Ectodermal cell (in vitro differentiated cells): ENCODE measurements around the gene SYK.

Experiments
- H3K27ac ChIP-seq: 2 replicates; pipeline ENCODE4 v1.7.0; 2013; ENCODE audit warnings: mild to moderate bottlenecking, low read depth, low read length; ENCODE audit not compliant: insufficient read depth, poor library complexity, severe bottlenecking
- H3K27me3 ChIP-seq: 2 replicates; pipeline ENCODE4 v1.7.0; 2013; ENCODE audit warnings: mild to moderate bottlenecking, low read length; ENCODE audit not compliant: insufficient read depth, control insufficient read depth, poor library complexity, severe bottlenecking
- H3K36me3 ChIP-seq: one replicate; pipeline ENCODE4 v1.7.0; 2013; ENCODE audit warnings: low read length; ENCODE audit not compliant: control insufficient read depth, insufficient read depth
- H3K4me1 ChIP-seq: one replicate; pipeline ENCODE4 v1.7.0; 2013; ENCODE audit warnings: low read length; ENCODE audit not compliant: control insufficient read depth, insufficient read depth
- H3K4me3 ChIP-seq: 2 replicates; pipeline ENCODE4 v1.7.0; 2013; ENCODE audit warnings: low read depth, low read length, control low read depth; ENCODE audit not compliant: insufficient read depth
- H3K9me3 ChIP-seq: 2 replicates; pipeline ENCODE4 v1.7.0; 2013; ENCODE audit warnings: mild to moderate bottlenecking, low read length, moderate library complexity; ENCODE audit not compliant: control insufficient read depth
- WGBS, 2 experiments: methylation state at CpG; one replicate each; pipeline ENCODE4 v1.1.7; 2013; ENCODE audit warnings: missing lambda C conversion rate in 2 of 2; 5-methylcytosine and 5-hydroxymethylcytosine counted together

The SYK gene

GRCh38 chr9:90844326-90844725 lies 42.7 kb downstream of the SYK start:
- H3K27ac ChIP-seq = no peak overlapping the region
- no peaks in the 10 kb centered on the region for H3K4me1 ChIP-seq
- H3K9me3 ChIP-seq = no peaks in the 10 kb centered on the region
- no peak overlapping the region for H3K4me3 ChIP-seq
- H3K36me3 ChIP-seq = no peaks in the 10 kb centered on the region
- no peaks in the 10 kb centered on the region for H3K27me3 ChIP-seq

- no peak overlapping the region for H3K4me3 ChIP-seq
- no peak overlapping the region for H3K27ac ChIP-seq
- no peaks in the 10 kb centered on the region for H3K27me3 ChIP-seq
- H3K4me1 ChIP-seq = no peaks in the 10 kb centered on the region
- no peaks in the 10 kb centered on the region for H3K36me3 ChIP-seq
- H3K9me3 ChIP-seq = no peaks in the 10 kb centered on the region
- WGBS, 2 experiments = 93 to 94% methylated on average over 6 of the region's 6 CpGs
These were observed 45.3 kb downstream of the SYK start for GRCh38 chr9:90846770-90847419.

- H3K27me3 ChIP-seq = no peaks in the 10 kb centered on the region
- H3K9me3 ChIP-seq = no peaks in the 10 kb centered on the region
- H3K27ac ChIP-seq = no peak overlapping the region
- WGBS, 2 experiments = 92 to 95% methylated on average over 5 of the region's 5 CpGs
- H3K4me1 ChIP-seq = no peaks in the 10 kb centered on the region
- H3K4me3 ChIP-seq = no peak overlapping the region
- H3K36me3 ChIP-seq = no peaks in the 10 kb centered on the region
These were observed 46.4 kb downstream of the SYK start for GRCh38 chr9:90847971-90848370.

- H3K4me1 ChIP-seq = no peaks in the 10 kb centered on the region
- H3K9me3 ChIP-seq = no peaks in the 10 kb centered on the region
- no peaks in the 10 kb centered on the region for H3K36me3 ChIP-seq
- whole genome bisulfite sequencing, 2 experiments = 94 to 97% methylated on average over 8 of the region's 8 CpGs
- H3K4me3 ChIP-seq = no peak overlapping the region
- no peak overlapping the region for H3K27ac ChIP-seq
- H3K27me3 ChIP-seq = no peaks in the 10 kb centered on the region
These were observed 47.2 kb downstream of the SYK start for GRCh38 chr9:90848866-90849265.

- Histone ChIP-seq H3K27ac (no peak overlapping the region), H3K27me3 (no peaks in the 10 kb centered on the region), H3K4me1 (no peaks in the 10 kb centered on the region), H3K9me3 (no peaks in the 10 kb centered on the region), H3K36me3 (no peaks in the 10 kb centered on the region), H3K4me3 (no peak overlapping the region)
- 73 to 80% methylated on average over 4 of the region's 5 CpGs for WGBS, 2 experiments
These were observed 49.8 kb downstream of the SYK start for GRCh38 chr9:90851444-90851843.

GRCh38 chr9:90853945-90854344 lies 52.3 kb downstream of the SYK start:
- Histone ChIP-seq H3K27me3 (no peaks in the 10 kb centered on the region), H3K9me3 (no peaks in the 10 kb centered on the region), H3K36me3 (no peaks in the 10 kb centered on the region), H3K4me3 (no peak overlapping the region), H3K4me1 (no peaks in the 10 kb centered on the region), H3K27ac (no peak overlapping the region)
- 94 to 96% methylated on average over 10 of the region's 10 CpGs for WGBS, 2 experiments

GRCh38 chr9:90854637-90855175 lies 53.1 kb downstream of the SYK start:
- no peak overlapping the region for H3K4me3 ChIP-seq
- no peaks in the 10 kb centered on the region for H3K9me3 ChIP-seq
- no peaks in the 10 kb centered on the region for H3K27me3 ChIP-seq
- H3K4me1 ChIP-seq = no peaks in the 10 kb centered on the region
- 89 to 92% methylated on average over 8 of the region's 8 CpGs for WGBS, 2 experiments
- no peak overlapping the region for H3K27ac ChIP-seq
- H3K36me3 ChIP-seq = no peaks in the 10 kb centered on the region

GRCh38 chr9:90855208-90855902 lies 53.7 kb downstream of the SYK start:
- Histone ChIP-seq H3K4me3 (no peak overlapping the region), H3K4me1 (no peaks in the 10 kb centered on the region), H3K9me3 (no peaks in the 10 kb centered on the region), H3K27ac (no peak overlapping the region), H3K36me3 (no peaks in the 10 kb centered on the region), H3K27me3 (no peaks in the 10 kb centered on the region)
- 92% methylated on average over 5 of the region's 5 CpGs for WGBS, 2 experiments

GRCh38 chr9:90857091-90857490 lies 55.5 kb downstream of the SYK start:
- Histone ChIP-seq H3K27me3 (no peaks in the 10 kb centered on the region), H3K36me3 (no peaks in the 10 kb centered on the region), H3K4me1 (no peaks in the 10 kb centered on the region), H3K4me3 (no peak overlapping the region), H3K9me3 (no peaks in the 10 kb centered on the region), H3K27ac (no peak overlapping the region)
- WGBS, 2 experiments = 96 to 97% methylated on average over 6 of the region's 6 CpGs

- no peak overlapping the region for H3K4me3 ChIP-seq
- H3K4me1 ChIP-seq = no peaks in the 10 kb centered on the region
- no peaks in the 10 kb centered on the region for H3K36me3 ChIP-seq
- H3K27me3 ChIP-seq = no peaks in the 10 kb centered on the region
- no peak overlapping the region for H3K27ac ChIP-seq
- no peaks in the 10 kb centered on the region for H3K9me3 ChIP-seq
- 88 to 91% methylated on average over 5 of the region's 5 CpGs for WGBS, 2 experiments
These were observed 56.2 kb downstream of the SYK start for GRCh38 chr9:90857855-90858254.
